ENCODE measurements around the gene PDE3A.

Gene PDE3A

GRCh38 chr12:20627001-20627588, 258.8 kb downstream of the PDE3A start:
- DNase-seq, result no peak

- no peak for DNase-seq
These were observed 260.0 kb downstream of the PDE3A start for GRCh38 chr12:20628226-20628787.

GRCh38 chr12:20628999-20629398, 260.7 kb downstream of the PDE3A start:
- DNase-seq, result no peak

GRCh38 chr12:20629414-20630156, 261.2 kb downstream of the PDE3A start:
- no peak for DNase-seq

GRCh38 chr12:20631711-20632110, 263.4 kb downstream of the PDE3A start:
- no peak for DNase-seq

- no peak for DNase-seq
These were observed 272.8 kb downstream of the PDE3A start for GRCh38 chr12:20641106-20641505.

- DNase-seq, result no peak
These were observed 275.5 kb downstream of the PDE3A start for GRCh38 chr12:20643822-20644221.

- no peak for DNase-seq
These were observed 278.0 kb downstream of the PDE3A start for GRCh38 chr12:20646239-20646827.

- DNase-seq, result no peak
These were observed 285.5 kb downstream of the PDE3A start for GRCh38 chr12:20653871-20654270.

- no peak for DNase-seq
These were observed 288.3 kb downstream of the PDE3A start for GRCh38 chr12:20656600-20656999.

- no peak for DNase-seq
These were observed 289.2 kb downstream of the PDE3A start for GRCh38 chr12:20657496-20657895.

GRCh38 chr12:20681334-20681733, 313.0 kb downstream of the PDE3A start:
- no peak for DNase-seq

GRCh38 chr12:20695232-20695631, 326.9 kb downstream of the PDE3A start, which contains the start of gene SLCO1C1:
Gene SLCO1C1, plus strand, starts transcription at chr12:20695332. Its CDS starts 4,245 bp downstream, at chr12:20699577.
- no peak for DNase-seq

GRCh38 chr12:20696181-20696905, 328.0 kb downstream of the PDE3A start:
- no peak for DNase-seq

- no peak for DNase-seq
These were observed 332.8 kb downstream of the PDE3A start for GRCh38 chr12:20701106-20701505.

- DNase-seq, result no peak
These were observed 336.5 kb downstream of the PDE3A start for GRCh38 chr12:20704860-20705259.

- no peak for DNase-seq
These were observed 343.5 kb downstream of the PDE3A start for GRCh38 chr12:20711846-20712245.

- no peak for DNase-seq
These were observed 347.7 kb downstream of the PDE3A start for GRCh38 chr12:20716037-20716436.

GRCh38 chr12:20716985-20717384, 348.6 kb downstream of the PDE3A start:
- DNase-seq, result no peak

- DNase-seq, result no peak
These were observed 350.0 kb downstream of the PDE3A start for GRCh38 chr12:20718294-20718693.

GRCh38 chr12:20722142-20722541, 353.8 kb downstream of the PDE3A start:
- no peak for DNase-seq

GRCh38 chr12:20731274-20731673, 362.9 kb downstream of the PDE3A start:
- DNase-seq, result no peak
